NCI-H2227 (cell line): ENCODE data around the gene C2CD3.
"Not testable (repeated sequence)": the region's sequence is repeated elsewhere in the genome, so short reads cannot be mapped to it uniquely, and the experiment has no call there.

Experiments
- DNase-seq: peaks from one replicate; lab custom pipeline; 2025; ENCODE audit not compliant: unreplicated experiment; lab: John Stamatoyannopoulos, UW

Gene C2CD3

DNA sequence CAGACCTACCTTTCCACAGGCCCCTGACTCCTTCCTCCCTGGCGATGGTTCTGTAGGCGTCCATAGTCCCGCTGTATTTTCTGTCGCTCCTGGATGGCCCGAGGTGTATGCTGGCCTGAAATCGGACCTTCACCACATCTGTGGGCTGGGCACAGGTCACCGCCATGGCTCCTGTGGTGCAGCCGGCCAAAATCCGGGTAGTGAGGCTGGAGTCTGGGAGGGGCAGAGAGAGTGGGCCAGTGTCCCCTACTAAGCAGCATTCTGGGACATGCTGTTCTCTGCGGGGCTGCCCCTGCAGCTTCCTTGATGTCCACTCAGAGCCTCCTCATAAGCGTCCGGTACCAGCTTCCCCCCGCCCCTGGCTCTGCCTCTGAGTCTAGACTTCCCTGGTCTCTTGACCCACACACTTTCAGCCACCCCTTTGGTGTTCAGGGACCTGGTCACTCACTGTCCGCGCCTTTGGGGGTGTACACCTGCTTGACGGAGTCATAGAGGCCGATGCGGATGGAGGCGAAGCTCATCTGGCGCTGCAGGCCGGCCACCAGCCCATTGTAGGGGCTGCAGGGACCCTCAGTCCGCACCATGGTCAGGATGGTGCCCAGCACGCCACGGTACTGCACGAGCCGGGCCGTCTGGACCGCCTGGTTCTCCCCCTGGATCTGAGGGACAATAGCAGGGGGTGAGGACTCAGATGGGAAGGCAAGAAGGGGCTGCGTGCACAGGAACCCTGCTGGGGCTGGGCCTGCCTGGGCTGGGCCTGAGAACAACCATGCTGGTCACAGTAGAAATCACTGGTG is 164.9 kb downstream of the C2CD3 start:
- DNase-seq: no peak

DNA sequence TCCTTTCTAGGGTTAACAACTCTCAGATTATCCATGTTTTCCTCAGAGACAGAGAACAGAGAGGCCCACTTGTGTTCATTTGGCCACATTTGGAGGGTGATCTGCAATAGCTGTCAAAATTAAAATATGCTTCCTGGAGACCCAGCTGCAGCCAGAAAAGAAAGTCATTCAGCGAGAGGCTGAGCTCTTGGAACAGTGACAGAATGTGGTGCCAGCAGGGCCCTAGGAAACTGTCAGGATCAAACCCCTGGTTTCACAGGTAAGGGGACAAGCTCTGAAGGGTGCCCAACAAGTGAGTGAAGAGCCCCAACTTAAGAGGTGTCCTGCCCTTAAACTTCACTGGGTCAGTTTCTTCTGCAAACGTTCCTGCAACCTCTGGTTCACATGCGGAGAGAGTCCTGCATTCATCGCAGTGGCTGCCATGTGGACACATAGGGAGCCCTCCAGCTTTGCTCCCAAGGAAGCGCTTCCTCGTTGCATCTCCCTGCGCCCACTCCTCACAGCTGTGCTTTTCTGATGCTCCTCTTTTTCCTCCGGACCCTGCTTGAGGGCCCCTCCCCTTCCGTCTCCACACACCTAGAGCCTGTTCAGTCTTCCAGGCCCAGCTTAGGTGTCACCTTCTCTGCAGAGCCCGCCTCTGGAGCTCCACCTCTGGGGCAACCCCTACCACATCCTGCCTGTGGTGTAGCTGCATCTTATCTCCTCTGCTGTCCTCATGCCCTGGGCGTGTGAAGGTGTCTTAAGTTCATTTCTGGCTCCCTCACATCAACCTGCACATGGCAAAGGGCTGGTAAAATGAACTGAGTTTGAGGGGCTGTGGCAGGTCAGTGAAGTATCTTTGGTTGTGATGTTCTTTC is 165.8 kb downstream of the C2CD3 start:
- no peak for DNase-seq

DNA sequence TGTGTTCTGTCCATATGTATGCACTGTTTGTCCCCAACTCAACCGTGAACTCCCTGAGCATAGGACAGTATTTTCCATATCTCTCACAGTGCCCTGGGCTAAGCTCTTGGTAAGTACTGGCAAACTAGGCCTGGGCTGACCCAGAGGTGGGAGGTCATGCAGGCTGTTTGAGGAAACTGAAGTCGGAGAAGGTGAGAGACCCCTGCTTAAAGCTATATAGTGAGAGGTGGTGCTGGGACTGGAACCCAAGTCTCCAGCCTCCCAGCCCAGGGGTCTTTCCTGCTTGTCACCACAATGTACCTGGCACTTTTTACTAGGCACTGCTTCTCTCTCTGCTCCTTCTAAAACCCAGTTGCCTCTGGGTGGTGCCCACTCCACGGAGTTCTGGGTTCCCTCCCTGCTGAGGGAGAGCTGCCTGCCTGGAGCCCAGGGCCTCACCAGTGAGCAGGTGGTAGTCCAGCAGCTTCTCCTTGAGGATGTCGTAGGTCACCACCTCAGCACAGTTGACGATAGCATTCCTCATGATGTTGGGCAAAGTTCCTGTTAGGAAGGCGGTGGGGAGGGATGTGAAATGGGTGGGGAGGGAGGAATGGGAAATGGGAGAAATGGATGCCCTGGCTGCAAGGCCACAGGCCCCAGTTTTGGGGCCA is 166.6 kb downstream of the C2CD3 start:
- no peak for DNase-seq

DNA sequence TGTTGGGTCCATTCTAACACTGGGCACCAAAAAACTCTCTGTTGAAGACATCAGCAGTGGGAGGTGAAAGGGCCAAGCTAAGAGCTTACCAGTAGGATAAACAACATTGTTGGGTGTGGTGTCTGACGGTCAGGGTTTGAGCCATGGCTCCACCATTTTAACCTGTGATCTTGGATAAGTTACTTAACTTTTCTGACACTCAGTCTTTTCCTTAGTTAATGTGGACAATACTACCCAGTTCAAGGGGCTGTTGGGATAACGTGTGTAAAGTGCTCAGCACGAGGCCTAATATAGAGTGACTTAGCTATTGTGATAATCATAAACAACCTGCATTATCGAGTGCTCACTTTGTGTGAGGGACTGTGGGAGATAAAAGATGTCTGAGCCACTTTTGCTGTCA is 168.0 kb downstream of the C2CD3 start:
- DNase-seq: no peak

DNA sequence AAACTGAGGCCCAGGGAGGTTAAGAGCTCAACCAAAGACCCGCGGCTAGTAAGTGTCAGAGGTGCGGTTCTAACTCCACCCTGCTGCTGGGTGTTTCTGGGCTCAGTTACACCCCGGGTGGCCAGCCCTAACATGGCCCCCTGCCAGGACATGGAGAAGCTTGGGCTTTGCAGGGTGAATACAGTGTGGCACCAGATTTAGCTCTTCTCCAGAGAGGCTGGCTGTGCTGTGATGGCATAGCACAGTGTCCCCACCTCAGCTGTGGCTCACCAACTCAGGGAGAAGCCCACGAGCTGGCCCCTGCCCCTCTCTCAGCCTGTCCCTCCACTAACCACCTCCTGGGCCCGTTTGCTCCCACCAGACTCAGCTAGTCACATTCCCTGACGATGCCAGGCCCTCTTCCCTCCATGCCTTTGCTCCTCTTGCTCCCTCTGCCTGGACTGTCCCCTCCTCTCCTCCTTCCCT is 168.9 kb downstream of the C2CD3 start:
- no peak for DNase-seq

DNA sequence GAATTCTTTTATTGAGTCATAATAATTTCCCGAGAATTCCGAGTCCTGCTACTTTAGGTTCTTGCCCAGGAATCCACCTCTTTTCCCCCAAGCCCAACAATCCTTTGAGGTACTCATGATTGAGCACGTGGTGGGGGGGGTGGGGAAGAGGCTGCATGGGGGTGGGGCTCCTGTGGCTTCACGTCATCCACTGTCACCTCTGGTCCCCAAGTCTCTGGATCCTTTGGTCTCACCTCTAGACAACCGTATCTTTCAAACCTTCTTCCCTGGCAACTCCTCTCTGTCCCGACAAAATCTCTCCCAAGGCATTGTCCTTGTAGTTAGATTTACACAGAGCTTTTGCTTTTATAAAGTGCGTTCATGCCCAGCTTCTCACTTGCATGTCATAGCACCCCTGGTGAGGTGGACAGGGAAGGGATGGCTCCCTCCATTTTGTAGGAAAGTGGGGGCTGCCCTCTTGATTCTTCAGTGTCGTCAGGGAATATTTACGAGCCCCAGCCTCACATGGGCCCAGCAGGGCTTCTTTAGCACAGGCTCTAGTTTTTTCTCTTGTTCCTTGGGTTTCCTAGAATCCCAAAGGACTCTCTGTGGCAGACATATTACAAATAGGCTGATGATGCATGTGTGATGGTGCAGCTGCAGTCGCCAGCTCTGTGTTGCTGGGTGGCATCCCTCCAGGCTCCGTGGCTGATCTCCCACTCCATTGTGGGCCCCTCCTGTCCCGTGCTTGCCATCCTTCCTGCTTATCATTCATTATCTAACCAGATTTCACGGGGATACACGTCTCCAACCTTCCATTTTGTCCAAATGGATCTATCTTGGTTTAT is 170.3 kb downstream of the C2CD3 start:
- DNase-seq: no peak

DNA sequence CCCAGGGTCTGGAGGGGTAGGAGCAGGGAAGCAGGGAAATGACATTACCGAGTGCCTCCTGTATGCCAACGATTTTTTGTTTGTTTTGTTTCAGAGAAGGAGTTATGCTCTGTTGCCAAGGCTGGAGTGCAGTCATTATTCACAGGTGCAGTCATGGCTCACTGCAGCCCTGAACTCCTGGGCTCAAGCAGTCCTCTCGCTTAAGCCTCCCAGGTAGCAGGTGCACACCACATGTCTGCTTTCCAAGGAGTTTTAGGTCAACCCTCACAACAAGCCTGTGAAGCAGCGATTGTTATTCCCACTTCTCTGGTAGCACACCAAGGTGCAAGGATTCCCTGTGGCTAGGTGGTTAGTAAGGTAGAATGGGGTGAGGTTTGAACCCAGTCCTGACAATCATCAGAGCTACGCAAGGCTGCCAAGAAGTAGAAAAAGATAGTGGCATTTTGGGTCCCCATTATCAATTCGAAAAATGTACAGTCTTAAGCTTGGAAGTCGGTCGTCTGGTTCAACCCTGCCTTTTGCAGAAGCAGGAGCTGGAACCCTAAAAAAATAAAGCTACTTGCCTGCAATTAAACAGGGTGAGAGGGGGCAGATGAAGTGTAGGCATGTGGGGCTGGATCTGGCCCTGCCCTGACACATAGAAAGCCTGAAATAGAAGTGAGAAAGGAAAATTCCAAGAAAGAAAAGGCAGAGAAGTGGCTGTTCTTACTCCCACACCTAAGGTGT is 171.1 kb downstream of the C2CD3 start:
- DNase-seq: no peak

DNA sequence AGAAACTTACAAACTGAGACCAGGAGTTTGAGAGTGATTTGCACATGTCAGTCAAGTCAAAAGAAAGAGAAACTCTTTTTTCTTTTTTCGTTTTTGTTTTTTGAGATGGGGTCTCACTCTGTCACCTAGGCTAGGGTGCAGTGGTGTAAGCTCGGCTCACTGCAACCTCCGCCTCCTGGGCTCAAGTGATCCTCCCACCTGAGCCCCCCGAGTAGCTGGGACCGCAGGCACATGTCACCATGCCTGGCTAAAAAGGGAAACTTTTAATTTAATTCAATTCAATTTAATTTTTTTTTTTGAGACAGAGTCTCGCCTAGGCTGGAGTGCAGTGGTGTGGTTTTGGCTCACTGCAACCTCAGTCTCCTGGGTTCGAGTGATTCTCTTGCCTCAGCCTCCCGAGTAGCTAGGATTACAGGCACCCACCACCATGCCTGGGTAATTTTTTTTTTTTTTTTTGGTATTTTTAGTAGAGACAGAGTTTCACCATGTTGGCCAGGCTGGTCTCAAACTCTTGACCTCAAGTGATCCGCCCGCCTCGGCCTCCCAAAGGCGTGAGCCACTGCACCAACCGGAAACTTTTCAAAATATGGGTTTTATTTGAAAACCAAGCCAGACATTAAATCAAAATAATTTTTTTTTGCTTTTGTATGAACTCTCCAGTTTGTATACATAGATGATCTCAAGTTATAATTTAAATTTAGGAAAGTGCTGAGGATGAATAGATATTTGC is 171.8 kb downstream of the C2CD3 start:
- DNase-seq: no peak

DNA sequence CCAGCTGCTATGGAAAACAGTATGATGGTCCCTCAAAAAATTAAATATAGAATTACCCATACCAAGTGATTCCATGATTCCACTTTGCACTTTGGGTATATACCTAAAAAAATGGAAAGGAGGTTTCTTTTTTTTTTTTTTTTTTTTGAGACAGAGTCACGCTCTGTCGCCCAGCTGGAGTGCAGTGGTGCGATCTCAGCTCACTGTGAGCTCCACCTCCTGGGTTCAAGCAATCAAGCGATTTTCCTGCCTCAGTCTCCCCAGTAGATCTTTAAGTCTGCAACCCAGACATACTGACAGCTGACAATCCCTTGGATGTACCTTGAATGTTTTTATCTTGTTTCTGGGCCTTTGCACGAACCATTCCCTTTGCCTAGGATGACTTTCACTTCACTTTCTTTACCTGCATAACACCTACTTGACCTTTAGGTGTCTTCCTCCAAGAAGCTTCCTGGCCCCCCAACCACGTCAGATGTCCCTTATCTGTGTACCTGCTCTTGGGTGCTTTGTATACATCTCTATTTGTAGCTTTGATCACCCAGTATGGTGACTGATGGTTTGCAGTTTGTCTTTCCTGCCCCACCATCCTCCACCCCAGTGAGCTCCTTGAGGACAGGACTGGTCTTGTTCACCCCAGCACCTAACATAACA is 173.6 kb downstream of the C2CD3 start:
- DNase-seq: no peak

DNA sequence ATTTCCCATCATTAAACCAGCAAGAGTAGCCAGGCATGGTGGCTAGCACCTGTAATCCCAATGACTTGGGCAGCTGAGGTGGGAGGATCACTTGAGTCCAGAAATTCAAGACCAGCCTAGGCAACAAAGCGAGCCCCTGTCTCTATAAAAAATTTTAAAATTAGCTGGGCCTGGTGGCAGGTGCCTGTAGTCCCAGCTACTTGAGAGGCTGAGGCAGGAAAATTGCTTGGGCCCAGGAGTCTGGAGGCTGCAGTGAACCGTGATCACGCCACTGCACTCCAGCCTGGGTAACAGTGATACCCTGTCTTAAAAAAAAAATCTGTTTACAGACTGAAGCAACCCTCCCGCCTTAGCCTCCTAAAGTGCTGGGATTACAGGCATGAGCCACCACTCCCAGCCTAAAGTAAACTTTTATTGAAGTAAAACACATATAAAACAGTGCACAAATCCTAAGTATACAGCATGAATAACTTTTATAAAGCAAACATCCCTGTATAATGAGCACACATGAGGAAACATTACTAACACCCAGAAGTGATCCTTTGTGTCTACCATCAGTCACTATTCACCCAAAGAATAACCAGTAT is 174.5 kb downstream of the C2CD3 start:
- no peak for DNase-seq

DNA sequence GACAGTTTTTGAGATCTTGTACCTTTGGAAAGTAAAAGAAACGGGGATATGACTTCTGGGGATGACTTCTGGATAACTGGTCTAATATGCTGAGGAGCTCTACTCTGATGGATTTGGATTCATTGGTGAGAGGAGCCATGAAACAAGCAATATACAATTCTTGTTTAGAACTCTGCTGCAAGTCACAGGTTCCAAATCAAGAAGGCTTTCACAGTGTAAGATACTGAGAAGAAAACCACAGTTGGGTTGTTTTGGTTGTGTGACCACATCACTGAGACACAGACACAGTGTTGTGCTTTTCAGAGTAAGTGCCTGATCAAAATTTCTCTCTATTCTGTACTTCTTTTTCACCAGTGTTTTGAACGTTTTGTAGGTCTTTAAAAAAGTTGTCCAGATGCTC is 175.1 kb downstream of the C2CD3 start:
- no peak for DNase-seq

DNA sequence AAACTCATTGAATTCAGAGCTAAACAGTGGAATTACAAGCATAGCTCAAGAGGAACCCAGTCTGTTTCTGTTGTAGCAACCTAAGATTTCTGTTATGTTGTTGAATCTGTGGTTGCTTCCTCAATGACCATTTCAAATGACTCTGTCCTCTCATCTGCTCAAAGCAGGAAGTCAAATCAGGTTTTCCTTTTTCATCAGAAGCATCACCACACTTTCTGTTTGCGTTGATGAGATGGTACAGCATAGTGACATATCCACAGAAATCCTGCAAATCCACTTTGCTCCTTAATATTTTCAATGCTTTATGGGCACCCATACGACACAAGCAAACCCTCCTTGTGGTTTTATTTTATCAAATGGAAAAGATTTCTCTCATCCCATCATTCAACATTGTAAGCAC is 175.6 kb downstream of the C2CD3 start:
- no peak for DNase-seq

DNA sequence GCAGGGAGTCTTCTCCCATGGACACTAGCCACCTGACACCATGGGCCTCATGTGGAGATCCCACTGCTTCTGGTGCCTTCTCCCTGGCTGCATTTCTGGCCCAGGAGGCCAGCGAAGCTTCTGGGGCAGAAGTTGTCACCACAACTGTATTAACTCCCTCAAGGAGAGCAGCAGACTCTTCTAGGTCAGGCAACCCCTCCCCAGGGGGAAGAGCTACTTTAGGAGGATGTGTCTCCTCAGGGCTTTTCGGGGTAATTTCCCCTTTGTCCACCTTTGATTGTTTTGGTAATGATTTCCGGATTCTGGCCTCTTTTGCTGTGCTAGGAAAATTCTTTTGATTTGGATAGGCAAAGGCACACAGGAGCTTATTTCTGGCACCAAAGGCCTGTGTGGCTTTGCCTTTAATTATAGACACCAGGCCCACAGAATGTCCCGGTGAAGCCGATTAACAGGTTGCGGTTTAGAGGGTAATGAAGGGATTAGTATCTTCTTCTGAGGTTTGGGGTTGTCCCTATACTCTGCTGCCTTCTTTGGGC is 179.3 kb downstream of the C2CD3 start:
- DNase-seq: no peak

DNA sequence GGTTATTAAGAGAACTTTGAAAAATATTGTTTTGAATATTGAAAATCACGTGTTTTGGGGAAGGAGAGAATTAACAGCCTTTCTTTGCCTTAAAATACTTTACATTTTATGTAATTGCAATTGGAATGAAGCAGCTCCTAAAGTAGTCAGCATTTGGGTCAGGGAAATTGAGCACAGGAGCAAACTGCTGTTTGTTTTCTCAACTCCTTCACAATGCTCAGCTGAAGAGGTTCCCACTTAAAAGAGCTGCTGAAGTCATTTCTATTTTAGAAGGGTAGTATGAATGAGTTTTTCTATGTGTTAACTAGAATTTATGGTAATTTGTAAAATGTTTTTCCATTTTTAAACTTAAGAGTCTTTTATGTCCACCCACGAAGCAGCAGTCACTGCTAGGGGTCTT is 180.1 kb downstream of the C2CD3 start:
- no peak for DNase-seq

DNA sequence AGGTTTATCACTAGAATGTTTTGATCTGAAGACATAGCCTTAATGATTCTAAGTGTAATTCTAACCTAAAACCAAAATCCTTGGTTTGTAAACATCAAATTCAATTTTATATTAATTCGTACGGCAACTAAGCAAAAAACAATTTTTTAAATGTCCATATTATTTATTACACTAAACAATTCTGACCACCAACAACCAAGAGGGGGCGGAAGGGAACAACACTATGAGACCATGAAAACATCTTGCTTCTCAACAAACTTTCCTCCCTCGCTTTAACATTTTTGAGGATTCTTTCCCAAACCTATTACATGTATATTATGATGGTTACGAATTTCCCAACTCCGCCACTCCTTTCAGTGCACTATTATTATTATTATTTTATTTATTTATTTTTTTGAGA is 181.6 kb downstream of the C2CD3 start:
- DNase-seq: no peak

DNA sequence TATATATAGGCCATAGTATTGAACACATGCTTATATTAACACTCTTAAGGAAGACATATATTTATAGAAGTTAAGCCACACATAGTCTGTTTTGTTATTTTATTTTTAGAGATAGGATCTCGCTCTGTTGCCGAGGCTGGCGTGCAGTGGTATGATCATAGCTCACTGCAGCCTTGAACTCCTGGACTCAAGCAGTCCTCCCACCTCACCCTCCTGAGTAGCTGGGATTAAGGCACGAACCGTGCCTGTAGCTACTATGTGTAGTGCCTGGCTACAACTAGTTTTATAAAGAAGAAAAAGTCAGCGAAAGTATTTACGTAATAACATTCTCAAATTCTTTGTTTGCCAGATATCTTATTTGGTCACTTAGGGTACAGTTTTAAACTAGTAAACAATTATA is 182.6 kb downstream of the C2CD3 start:
- no peak for DNase-seq

DNA sequence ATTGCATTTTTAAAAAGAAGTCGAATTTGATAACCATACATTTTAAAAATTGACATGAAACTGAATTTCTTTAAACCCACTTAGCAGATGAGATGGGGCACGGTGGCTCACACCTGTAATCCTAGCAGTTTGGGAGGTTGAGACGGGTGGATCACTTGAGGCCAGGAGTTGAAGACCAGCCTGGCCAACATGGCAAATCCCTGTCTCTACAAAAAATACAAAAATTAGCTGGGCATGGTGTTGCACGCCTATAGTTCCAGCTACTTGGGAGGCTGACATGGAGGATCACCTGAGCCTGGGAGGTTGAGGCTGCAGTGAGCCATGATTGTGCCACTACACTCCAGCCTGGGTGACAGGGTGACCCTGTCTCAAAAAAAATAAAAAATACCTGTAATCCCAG is 185.1 kb downstream of the C2CD3 start:
- DNase-seq: not testable (repeated sequence)

DNA sequence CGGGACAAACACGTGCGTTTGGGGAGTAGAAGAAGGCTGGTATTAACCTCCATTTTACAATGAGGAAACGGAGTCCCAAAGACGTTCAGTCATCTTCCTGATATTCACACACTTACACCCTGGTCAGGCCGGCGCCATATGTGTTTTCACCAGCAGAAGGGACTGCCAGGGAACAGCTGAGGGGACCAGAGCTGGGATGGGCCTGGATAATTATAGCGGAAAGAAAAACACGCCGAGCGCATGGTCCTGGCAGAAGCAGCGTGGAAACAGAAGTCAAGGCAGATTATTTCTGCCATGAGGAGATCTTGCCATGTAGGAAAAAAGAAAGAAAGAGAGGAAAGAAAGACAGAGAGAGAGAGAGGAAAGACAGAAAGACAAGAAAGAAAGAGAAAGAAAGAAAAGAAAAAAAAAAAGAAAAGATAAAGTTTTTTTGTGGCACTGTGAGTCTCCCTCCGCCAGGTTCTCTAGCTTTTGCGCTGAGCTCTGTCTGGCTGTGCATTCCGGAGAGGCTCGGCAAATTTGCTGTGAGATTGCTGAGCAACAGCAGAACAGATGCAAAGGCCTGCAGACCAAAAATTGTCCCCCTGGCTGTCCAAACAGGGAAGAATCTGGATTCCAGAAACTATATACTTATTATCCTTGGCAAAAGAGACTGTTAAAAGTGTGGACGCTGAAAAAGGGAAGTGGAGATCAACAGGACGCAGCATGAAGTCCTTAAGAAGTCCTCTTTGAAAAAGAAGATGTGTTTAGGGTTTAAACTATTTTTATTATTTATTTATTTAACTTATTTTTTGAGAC is 186.9 kb downstream of the C2CD3 start:
- peak; percentile 11 for DNase-seq
